NOMO-1 treated with dmso at 0.1 percent for 144 hours (cell line): ENCODE results near the gene RARA.
"Not testable (repeated sequence)": the region's sequence is repeated elsewhere in the genome, so short reads cannot be mapped to it uniquely, and the experiment has no call there.

Source experiments
- DNase-seq: peaks from one replicate; lab custom pipeline; 2025; ENCODE audit not compliant: unreplicated experiment; lab: John Stamatoyannopoulos, UW

RARA gene

DNA sequence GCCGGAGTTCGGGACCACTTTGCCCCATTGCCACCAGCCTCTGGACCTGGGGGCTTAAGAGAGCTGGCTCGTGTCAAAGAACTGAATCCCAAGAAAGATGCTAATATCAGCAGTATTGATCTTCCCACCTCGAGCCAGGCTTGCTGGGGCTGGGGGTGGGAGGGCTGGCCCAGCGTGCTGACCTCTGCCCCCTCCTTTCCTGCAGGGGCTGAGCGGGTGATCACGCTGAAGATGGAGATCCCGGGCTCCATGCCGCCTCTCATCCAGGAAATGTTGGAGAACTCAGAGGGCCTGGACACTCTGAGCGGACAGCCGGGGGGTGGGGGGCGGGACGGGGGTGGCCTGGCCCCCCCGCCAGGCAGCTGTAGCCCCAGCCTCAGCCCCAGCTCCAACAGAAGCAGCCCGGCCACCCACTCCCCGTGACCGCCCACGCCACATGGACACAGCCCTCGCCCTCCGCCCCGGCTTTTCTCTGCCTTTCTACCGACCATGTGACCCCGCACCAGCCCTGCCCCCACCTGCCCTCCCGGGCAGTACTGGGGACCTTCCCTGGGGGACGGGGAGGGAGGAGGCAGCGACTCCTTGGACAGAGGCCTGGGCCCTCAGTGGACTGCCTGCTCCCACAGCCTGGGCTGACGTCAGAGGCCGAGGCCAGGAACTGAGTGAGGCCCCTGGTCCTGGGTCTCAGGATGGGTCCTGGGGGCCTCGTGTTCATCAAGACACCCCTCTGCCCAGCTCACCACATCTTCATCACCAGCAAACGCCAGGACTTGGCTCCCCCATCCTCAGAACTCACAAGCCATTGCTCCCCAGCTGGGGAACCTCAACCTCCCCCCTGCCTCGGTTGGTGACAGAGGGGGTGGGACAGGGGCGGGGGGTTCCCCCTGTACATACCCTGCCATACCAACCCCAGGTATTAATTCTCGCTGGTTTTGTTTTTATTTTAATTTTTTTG, 47.1 kb downstream of the RARA start:
- DNase-seq: no peak

DNA sequence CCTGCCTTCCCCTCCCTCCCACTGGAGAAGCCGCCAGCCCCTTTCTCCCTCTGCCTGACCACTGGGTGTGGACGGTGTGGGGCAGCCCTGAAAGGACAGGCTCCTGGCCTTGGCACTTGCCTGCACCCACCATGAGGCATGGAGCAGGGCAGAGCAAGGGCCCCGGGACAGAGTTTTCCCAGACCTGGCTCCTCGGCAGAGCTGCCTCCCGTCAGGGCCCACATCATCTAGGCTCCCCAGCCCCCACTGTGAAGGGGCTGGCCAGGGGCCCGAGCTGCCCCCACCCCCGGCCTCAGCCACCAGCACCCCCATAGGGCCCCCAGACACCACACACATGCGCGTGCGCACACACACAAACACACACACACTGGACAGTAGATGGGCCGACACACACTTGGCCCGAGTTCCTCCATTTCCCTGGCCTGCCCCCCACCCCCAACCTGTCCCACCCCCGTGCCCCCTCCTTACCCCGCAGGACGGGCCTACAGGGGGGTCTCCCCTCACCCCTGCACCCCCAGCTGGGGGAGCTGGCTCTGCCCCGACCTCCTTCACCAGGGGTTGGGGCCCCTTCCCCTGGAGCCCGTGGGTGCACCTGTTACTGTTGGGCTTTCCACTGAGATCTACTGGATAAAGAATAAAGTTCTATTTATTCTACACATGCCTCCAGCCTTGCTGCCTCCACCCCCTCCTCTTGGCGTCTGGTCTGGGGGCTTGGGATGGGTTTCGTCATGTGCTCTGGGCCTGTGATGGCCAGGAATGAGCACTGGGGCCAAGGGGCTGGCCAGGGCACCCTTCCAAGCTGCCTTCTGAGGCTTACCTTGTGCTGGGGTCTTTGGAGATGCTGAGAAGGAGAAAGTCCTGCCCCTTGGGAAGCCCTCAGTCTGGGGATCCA, 48.3 kb downstream of the RARA start:
- no peak for DNase-seq

DNA sequence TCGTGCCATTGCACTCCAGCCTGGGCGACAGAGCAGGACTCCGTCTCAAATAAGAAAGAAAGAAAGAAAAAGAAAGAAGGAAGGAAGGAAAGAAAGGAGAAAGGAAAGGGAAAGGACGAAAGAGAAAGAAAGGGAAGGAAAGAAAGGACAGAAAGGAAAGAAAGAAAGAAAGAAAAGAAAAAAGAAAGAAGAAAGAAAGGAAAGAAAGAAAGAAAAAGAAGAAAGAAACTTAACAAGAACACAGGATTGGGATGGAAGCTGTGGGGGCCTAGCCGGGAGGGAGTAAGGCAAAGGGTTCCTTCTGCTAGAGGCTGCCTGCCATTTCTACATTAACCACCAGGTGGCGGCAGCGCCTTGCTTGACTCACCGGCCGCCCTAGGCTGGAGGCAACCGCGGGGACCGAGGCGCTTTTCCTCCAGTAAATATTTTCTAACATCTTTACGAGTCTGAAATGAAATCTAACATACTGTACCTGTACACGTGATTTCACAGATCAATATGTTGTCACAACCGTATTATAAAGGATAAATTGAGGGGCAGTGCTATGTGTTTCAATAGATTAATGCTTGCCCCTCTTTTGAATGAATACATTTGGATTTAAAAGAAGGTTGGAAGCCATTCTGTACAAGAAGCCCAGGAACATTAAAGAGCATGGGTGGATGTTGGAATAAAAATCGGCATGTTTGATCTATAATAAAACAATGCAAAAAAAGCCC, 49.5 kb downstream of the RARA start:
- DNase-seq: peak; percentile 78

DNA sequence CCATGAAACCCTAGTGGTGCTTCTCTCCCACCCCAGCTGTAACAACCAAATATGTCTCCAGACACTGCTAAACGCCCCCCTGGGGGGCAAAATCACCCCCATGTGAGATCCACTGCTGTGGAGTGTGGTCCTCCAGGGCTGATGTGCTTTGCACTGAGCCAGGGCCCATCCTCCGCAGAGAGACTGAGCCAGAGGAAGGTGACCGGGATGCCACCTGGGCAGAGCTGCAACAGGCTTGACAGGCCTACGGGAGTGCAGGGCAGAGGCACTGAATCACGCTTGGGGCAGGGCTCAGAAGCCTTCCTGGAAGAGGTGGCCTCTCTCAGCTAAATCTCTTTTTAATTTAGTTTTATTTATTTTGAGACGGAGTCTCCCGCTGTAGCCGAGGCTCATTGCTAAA, 51.1 kb downstream of the RARA start:
- no peak for DNase-seq

DNA sequence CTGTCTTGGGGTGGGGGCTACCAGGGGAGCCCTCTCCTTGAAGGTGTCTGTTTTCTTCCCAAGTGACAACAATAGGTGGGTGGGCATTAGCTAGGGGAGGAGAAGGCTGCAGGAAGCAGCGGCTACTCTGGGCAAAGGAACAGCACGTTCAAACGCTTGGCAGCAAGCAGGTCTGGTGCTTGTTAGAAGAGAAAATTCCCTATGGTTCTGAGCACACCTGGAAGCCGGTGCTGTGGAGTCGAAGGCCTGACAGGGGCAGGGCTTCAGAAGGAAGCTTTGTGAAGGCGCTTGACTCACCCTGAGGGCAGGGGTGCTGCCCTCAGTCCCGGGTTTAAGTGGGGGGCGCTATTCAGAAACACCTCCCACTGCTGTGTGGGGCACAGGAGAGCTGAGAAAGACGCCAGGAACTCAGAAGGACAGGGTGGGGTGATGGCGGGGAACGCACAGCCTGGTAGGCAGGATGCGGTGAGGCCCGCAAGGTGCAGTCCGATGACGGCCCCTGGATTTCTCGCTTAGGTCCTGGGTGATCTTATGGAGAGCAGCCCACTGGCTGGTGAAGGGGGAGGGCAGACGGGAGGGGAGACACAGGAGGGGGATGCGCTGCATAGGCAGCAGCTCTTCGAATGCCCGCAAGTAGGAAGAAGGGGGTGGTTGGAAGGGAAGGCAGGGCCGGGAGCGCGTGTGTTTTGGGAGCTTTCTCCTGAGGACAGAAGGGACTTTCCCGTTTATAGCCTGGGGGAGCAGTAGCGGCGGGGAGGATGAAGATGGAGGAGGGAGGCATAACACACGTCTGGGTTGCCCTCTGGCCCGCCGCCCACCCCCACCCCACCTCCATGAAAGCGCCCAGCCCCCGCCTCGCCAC, 52.3 kb downstream of the RARA start:
- no peak for DNase-seq

DNA sequence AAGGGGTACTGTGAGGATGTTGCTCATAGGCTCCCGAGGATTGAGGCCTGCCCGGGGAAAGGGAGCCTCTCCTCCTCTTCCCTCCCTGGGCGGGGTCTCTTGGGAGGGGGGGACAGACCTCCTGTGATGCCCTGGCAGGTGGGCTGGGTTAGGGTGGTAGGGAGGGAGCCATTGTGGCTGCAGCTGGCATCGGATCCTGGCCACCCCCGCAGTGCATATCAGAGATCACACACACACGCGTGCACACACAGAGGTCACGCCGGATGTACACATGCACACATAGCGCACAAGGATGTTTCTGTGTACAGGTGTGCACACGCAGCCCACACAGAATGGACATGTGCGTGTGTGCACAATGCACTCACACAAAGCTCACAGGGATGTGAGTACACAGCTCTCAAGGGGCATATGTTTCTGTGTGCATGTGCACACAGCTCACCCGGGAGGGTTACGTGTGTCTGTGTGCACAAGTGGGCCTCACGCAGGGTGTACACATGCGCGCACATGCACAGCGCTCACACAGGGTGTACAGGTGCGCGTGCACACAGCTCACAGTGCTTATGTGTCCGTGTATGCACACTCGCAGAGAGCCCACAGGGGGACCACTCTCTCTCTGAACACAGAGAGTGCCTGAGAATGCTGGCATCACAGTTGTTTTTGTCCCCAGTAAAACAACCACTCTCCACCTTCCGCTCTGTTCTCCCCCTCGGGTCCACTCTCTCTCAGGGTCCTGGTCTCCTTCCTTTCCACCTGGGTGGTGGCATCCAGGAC, 53.1 kb downstream of the RARA start:
- DNase-seq: no peak

DNA sequence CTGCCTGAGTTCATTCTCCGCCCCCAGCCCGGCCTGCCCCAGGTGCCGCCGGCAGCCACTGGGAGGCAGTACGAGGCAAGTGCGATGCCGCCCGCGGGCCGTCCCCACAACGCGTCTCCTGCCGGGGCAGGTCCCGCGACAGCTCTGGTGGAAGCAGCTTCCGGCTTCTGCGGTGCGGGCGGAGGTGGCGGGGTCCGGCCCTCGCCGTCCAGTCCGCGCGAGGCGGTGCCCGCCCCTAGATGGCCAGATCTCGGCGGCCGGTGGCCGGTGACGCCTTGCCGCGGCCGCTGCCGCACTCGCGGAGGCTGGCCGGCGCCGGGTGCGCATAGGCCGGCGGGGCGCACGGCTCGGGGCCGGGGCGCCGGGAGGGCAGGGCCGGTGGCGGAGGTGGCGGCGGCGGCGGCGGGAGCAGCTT, 53.7 kb downstream of the RARA start:
- peak; percentile 83 for DNase-seq

DNA sequence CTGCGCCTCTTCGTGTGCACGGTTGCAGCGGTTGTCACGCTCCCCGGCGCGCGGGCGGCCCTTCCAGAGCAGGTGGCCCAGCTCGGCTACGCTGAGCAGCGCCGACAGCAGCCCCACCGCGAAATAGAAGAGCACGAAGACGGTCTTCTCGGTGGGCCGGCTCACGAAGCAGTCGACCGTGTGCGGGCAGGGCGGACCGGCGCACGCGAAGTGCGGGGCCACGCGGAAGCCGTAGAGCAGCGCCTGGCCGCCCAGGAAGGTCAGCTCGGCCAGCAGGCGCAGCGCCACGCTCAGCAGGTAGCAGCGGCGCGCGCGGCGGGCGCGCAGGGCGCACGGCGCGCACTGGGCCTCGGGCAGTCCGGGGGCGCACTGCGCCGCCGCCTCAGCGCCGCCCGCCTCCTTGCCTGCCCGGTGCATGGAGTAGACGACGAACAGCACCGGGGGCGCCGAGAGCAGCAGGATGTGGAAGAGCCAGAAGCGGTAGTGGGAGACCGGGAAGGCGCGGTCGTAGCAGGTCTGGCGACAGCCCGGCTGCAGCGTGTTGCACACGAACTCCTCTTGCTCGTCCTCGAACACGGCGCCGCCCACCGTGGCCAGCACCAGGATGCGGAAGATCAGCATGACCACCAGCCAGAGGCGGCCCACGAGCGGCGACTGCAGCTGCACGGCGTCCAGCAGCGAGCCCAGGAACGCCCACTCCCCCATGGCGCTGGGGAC, 54.3 kb downstream of the RARA start:
- DNase-seq: peak; percentile 20

DNA sequence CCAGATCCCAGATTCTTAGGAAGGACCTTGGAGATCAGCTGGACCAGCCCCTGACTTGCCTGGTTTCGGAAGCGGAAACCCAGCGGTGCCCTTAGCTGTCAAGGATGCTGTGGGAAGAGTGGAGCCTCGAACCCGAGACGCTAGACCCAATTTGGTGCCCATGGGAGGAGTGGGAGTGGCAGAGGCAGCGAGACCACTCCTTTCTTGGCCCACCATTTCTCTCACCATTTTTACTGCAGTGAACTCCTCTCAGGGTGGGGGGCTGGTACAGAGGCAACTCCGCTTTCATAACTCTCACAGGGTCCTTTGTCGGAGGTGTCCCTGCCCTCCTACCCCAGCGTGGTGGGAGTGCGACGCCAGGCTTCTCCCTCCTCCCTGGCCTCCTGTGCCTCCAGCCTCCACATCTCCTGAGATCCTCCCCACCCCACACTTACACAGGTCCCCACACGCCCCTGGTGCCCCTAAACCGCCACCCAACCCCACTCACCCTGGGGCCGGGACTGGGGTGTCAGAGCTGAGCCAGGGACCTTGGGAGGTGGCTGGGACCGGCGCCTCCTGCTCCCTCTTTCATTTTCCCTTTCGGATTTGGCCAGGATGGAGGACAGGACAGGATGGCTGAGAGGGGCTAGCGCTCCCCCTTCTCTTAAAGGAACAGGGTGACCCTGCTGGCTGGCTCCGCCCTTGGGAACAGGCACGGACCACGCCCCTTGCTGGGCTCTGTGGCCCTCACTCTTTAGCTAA, 55.3 kb downstream of the RARA start, which contains the start of gene GJD3:
TSS of gene GJD3 (minus strand) at position 617 of the 741 bp plus-strand sequence. CDS start 922 bp downstream, outside the sequence.
- no peak for DNase-seq

DNA sequence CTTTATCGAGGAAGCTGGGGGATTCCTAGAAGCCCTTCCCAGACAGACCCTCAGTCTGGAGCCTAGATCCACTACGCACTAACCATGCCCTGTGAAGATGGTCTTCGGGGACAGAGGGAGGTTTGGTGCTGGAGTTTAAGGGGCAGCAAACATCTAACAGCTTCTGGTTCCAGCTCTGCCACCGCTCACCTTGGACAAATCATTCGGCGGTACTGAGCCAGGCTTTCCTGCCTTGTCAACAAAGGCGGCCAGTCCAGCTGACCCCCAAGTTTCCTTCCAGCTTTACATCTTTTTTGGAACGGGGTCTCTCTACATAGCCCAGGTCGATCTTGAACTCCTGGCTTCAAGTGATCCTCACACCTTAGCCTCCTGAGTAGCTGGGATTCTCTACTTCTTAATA, 55.9 kb downstream of the RARA start:
- no peak for DNase-seq

DNA sequence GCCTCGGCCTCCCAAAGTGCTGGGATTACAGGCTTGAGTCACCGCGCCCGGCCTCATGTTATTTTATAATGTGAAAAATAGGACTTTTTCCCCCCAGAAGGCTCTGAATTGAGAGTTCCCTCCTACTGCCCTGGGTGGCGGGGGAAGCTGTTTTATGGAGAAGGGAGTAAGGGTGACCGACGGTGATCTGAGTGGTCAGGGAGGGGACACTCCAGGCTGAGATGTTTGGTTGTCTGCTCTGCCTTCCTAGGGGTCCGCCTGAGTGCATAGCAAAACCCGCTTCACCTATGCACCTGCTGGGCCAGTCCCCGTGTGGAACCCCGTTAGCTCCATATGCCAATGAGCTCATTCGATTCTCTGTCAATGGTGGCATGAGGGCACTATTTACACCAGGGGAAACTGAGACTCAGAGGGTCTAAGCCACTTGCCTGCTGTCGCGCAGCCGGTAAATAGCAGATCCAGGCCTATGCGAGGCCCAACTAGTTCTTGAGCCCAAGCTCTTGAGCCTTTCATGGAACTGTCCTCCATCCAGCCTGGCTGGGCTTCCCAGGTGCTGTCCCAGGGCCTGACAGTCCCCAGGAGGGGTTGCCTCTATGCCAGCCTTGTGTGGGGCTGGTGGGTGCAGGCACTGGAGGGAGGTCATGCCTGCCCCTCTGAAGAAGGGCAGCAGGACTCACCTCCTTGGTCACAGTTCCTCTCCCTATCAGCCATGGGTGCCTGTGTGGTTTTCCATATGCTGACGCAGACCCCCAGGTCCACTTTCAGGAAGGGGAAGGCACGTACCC, 57.3 kb downstream of the RARA start:
- DNase-seq: no peak

DNA sequence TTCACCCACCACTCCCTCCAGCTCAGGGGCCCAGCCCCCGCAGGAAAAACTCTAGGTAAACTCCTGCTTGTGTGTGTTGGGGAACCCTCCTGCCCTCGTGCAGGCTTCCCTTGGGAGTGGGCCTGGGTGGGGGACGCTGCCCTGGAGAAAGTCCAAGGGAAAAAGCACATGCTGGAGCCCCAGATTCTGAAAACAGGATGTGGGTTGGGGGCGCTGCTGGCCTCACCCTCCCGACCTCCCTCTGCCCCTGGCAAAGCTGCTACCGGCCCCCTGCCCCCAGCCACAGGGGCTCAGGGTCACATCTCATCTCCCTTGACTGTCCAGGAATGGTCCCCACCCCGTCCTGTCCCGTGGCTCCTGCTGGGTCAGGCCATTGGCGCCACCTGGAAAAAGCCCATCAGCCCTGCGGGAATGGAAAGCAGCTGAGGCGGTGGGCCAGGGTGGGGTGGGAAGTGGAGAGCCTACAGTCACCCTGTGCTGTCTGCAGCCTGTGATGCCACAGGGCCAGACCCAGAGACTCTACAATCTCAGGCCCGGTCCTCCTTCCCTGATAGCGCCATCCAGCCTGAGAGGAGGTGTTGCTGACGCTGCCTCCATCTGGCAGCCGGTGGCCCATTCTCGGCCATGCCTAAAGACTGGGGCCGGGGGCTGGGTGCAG, 58.0 kb downstream of the RARA start:
- no peak for DNase-seq

DNA sequence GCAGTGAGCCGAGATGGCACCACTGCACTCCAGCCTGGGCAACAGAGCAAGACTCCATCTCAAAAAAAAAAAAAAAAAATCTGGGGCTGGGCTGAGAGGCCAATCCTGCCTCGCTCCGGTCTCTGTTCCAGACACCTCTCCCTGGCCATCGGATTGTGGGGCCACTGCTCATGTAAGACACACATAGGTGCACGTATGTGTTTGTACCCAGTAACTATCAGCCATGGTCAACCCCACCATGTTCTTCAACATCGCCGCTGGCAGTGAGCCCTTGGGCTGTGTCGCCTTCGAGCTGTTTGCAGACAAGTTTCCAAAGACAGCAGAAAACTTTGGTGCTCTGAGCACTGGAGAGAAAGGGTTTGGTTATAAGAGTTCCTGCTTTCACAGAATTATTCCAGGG, 58.7 kb downstream of the RARA start:
- not testable (repeated sequence) for DNase-seq

DNA sequence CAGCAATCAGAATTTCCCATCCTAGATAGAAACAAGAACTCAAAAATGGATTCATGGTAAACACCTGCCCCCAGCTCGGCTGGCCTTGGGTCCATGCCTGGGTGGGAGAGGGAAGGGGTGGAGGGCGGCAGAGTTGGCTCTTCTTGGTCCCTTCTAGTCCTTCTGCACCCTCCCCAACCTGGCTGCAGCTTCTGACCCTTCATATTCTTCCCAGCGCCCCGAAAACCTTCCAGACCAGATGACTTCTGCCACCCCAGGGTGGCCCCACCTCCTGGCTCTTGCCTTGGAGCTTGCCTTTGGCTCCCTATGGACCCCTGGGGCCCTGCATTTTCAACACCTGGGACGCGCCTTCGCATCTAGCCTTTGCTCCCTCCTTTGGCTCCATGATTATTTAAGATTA, 60.9 kb downstream of the RARA start:
- no peak for DNase-seq

DNA sequence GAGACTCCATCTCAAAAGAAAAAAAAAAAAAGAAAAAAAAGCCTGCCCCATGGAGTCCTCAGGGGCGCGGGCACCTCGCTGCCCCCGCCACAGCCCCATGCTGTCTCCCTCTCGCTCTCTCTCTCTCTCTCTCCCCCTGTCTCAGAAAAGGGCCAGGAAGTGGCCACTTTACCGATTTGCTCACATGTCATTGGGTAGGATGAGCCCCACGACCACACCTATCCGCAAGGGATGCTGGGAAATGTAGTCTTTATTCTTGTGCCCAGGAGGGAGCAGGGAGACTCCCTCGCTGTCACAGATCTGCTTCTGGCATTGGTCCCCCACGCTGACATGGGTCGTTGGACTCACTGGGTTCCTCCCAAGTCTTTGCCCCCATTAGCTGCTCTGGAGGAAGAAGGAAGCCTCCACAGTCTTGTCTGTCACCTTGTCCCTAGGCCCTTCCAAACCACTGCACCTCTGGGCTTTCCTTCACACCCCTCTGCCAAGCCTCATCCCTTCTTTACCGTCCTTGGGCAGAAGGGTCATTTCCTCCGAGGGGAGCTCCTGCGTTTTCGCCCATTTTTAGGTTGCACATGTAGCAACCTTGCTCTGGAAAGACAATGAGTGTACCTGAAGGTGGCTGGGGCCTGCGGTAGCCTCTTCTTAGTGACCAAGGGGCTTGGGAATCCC, 62.4 kb downstream of the RARA start:
- DNase-seq: no peak

DNA sequence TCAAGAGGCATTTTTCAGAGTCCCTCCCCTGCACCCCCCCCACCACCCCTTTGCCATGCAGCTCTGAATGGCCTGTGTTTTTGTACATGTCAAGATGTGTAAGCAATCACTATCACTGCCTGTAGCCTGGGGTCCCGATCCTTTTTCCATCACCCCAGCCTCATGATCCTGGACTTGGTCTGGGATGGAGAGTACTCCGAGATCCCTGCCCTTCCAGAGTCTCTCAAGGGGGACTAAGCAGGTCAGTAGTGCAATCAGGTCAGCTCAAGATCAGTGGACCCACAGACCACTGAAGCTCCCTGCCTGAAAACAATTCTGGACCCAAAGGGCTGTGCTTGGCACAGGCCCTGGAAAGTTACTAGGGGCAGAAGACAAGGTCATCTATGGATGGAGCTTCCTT, 63.1 kb downstream of the RARA start:
- no peak for DNase-seq
